Activated CD8-positive, alpha-beta T cell treated with anti-CD3 and anti-CD28 coated beads for 36 hours (primary cell): ENCODE data around the gene SLC25A41. TPM values are rescaled to one million over a fixed set of nuclear protein-coding genes. Genes with fewer than 3 reads are reported as not detected.
A peak's percentile ranks its signal among the peaks of the same experiment; 100 is the strongest.

ENCODE experiments used
- ATAC-seq: fragments of 200-7000 bp; cut with Tn5 transposase; one replicate; pipeline ENCODE4 v1.10.0; 2021; ENCODE audit warnings: mild to moderate bottlenecking, moderate library complexity
- CTCF ChIA-PET: fragments of 350-600 bp; sonication (Branson Sonifier 250); formaldehyde crosslinking; loops from one replicate; lab custom pipeline; 2021; ENCODE audit warnings: antibody characterized with exemption; lab: Charles Lee
- POLR2A ChIA-PET: fragments of 350-600 bp; sonication (Branson Sonifier 250); formaldehyde crosslinking; loops from one replicate; lab custom pipeline; 2021; ENCODE audit warnings: antibody characterized with exemption; lab: Charles Lee
- DNase-seq: peaks from one replicate; pipeline ENCODE4 v3.0.0-alpha.2; 2020
- H3K27ac Mint-ChIP-seq: one replicate; pipeline ENCODE4 v1.8.0; 2021; ENCODE audit warnings: mild to moderate bottlenecking, mixed read lengths
- H3K27me3 Mint-ChIP-seq: one replicate; pipeline ENCODE4 v1.8.0; 2021; ENCODE audit warnings: mixed read lengths
- H3K36me3 Mint-ChIP-seq: one replicate; pipeline ENCODE4 v1.8.0; 2021; ENCODE audit warnings: low read depth, mixed read lengths
- H3K4me1 Mint-ChIP-seq: one replicate; pipeline ENCODE4 v1.8.0; 2021; ENCODE audit warnings: low read depth, mixed read lengths
- H3K4me3 Mint-ChIP-seq: one replicate; pipeline ENCODE4 v1.8.0; 2021; ENCODE audit warnings: mild to moderate bottlenecking, moderate library complexity, mixed read lengths
- H3K9me3 Mint-ChIP-seq: one replicate; pipeline ENCODE4 v1.8.0; 2021; ENCODE audit warnings: mixed read lengths
- intact Hi-C: fragments of 100-400 bp; cut with micrococcal nuclease; formaldehyde crosslinking; loops from one replicate; pipeline ENCODE4 v1.10.0; 2022
- total RNA-seq, 2 experiments: library from RNA; stranded (reverse); gene quantifications; one replicate each; pipeline ENCODE4 v1.2.3, GENCODE V29; 2021
- TF ChIP-seq, protein P1 (sequence below): fragments of 200-600 bp; IDR thresholded peaks from one replicate; pipeline ENCODE4 v1.8.0; 2022; ENCODE audit warnings: antibody characterized with exemption, mild to moderate bottlenecking

SLC25A41 gene
- total RNA-seq, 2 experiments from 2014 or later = not detected

DNA sequence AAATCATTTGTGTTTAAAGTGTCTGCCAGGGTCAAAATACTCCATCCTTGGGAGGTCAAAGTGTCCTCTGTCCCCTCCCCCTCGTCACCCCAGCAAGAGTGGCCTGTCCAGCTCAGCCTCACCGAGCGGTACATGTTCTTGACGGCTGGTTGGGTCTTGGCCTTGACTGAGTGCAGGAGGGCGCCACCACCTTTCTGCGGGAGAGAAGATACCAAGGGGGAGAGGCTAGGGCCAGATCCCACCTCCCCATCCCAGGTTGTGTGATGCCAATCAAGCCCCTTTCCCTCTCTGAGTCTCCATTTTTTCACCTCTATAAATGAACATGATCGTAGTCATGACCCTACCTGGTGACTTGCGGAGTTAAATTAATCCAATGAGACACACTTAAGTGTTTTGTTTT is 36.6 kb upstream of the SLC25A41 start:
- H3K27ac Mint-ChIP-seq = no peak overlapping the region
- peaks cover 21% of the 10 kb centered on the region for H3K36me3 Mint-ChIP-seq

DNA sequence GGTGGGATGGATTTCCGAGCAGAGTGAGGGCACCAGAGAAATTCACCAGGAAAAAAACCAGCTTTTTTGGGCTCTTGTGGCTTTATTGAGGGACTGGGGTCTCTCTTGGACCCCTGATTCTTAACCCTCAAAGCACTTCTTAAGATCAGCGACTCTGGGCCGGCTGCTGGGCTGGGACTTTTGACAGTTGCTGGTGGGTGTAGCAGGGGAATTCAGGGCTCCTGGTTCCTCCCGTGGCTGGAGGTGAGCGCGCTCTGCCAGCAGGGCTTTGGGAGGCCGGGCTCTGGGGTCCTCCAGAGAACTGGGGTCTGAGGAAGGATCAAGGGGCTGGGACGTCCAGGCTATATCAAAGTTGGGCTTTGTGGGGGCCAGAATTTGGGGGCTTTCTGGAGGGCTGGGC is 33.8 kb upstream of the SLC25A41 start:
- intact Hi-C loops = no loop called here
- CTCF ChIA-PET = no interaction called here
- TF ChIP-seq, protein P1, sequence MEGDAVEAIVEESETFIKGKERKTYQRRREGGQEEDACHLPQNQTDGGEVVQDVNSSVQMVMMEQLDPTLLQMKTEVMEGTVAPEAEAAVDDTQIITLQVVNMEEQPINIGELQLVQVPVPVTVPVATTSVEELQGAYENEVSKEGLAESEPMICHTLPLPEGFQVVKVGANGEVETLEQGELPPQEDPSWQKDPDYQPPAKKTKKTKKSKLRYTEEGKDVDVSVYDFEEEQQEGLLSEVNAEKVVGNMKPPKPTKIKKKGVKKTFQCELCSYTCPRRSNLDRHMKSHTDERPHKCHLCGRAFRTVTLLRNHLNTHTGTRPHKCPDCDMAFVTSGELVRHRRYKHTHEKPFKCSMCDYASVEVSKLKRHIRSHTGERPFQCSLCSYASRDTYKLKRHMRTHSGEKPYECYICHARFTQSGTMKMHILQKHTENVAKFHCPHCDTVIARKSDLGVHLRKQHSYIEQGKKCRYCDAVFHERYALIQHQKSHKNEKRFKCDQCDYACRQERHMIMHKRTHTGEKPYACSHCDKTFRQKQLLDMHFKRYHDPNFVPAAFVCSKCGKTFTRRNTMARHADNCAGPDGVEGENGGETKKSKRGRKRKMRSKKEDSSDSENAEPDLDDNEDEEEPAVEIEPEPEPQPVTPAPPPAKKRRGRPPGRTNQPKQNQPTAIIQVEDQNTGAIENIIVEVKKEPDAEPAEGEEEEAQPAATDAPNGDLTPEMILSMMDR = no peak
- H3K36me3 Mint-ChIP-seq = peaks cover 13% of the 10 kb centered on the region
- H3K4me1 Mint-ChIP-seq = peaks cover 4% of the 10 kb centered on the region
- POLR2A ChIA-PET = interaction anchor here (1.1 kb wide), 1 partner anchor 14 kb away, joined by 4 read pairs; the partner anchor contains the start of gene DENND1C
- H3K27ac Mint-ChIP-seq = no peak overlapping the region
- ATAC-seq = no peak
- no peak overlapping the region for H3K4me3 Mint-ChIP-seq
- H3K9me3 Mint-ChIP-seq = no peaks in the 10 kb centered on the region
- H3K27me3 Mint-ChIP-seq = no peaks in the 10 kb centered on the region
- no peak for DNase-seq

More for the DNA sequence above, 36.6 kb upstream of the SLC25A41 start:
- no peak for DNase-seq
- ATAC-seq = no peak
- TF ChIP-seq, protein P1 = no peak
- no peak overlapping the region for H3K4me3 Mint-ChIP-seq
- no peaks in the 10 kb centered on the region for H3K9me3 Mint-ChIP-seq
- ChIA-PET POLR2A (no interaction called here), CTCF (interaction anchor here (1.0 kb wide), 1 partner anchor 11 kb away, joined by 3 read pairs; the partner anchor contains the start of gene DENND1C)
- H3K27me3 Mint-ChIP-seq = no peaks in the 10 kb centered on the region
- H3K4me1 Mint-ChIP-seq = peaks cover 2% of the 10 kb centered on the region
- intact Hi-C loops = no loop called here

DNA sequence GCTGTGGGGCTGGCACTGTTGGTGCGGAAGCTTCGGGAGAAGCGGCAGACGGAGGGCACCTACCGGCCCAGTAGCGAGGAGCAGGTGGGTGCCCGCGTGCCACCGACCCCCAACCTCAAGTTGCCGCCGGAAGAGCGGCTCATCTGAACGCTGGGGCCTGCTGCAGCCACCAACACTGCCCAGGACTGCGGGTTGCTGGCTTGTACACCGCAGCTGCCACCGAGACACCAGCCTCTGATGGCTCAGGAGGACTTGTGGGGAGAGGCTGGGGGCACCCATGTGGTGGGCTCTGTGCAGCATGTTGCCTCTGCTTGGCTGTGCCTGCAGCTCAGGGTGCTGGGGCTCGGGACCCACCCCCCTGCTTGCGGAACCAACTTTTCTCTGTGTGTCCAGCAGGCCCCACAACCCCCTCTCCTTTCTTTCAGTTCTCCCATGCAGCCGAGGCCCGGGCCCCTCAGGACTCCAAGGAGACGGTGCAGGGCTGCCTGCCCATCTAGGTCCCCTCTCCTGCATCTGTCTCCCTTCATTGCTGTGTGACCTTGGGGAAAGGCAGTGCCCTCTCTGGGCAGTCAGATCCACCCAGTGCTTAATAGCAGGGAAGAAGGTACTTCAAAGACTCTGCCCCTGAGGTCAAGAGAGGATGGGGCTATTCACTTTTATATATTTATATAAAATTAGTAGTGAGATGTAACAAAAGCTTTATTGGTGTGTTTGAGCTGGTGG is 33.1 kb upstream of the SLC25A41 start:
- H3K9me3 Mint-ChIP-seq = no peaks in the 10 kb centered on the region
- intact Hi-C loops = no loop called here
- peaks cover 6% of the 10 kb centered on the region for H3K4me1 Mint-ChIP-seq
- peak overlapping the region; percentile 34 for H3K27ac Mint-ChIP-seq
- no peak for ATAC-seq
- ChIA-PET CTCF (no interaction called here), POLR2A (interaction anchor here (1.1 to 2.0 kb wide), 2 partner anchors 15 kb away, joined by 4 to 9 read pairs; partner anchors contain the start of gene DENND1C)
- H3K4me3 Mint-ChIP-seq = no peak overlapping the region
- TF ChIP-seq, protein P1 = no peak
- H3K27me3 Mint-ChIP-seq = no peaks in the 10 kb centered on the region
- H3K36me3 Mint-ChIP-seq = peaks cover 13% of the 10 kb centered on the region
- DNase-seq = no peak

DNA sequence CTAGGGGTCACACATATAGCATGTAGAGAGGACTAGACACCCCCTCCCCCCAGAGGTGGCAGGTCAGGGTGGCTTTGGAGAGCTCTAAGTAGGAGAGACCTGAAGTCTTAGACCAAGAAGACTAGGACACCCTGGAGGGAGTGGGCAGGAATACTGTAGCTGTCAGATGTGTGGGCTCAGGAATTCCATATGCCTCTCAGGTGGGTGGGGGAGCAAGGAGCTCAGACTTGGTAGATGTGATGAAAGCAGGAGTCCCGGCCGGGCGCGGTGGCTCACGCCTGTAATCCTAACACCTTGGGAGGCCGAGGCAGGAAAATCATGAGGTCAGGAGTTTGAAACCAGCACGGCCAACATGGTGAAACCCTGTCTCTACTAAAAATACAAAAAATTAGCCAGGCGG is 32.1 kb upstream of the SLC25A41 start:
- Mint-ChIP-seq H3K9me3 (no peaks in the 10 kb centered on the region), H3K27me3 (no peaks in the 10 kb centered on the region), H3K27ac (no peak overlapping the region), H3K4me3 (no peak overlapping the region), H3K4me1 (peaks cover 6% of the 10 kb centered on the region), H3K36me3 (peaks cover 9% of the 10 kb centered on the region)
- CTCF ChIA-PET = interaction anchor here (1.1 kb wide), 1 partner anchor 16 kb away, joined by 3 read pairs; the partner anchor contains the start of gene DENND1C
- ATAC-seq (no peak), DNase-seq (no peak)
- TF ChIP-seq, protein P1 = no peak
- intact Hi-C loops = no loop called here
- POLR2A ChIA-PET = interaction anchor here (0.7 to 2.0 kb wide), 3 partner anchors 12 to 46 kb away, joined by 3 to 9 read pairs (median 3); partner anchors contain the start of gene DENND1C

DNA sequence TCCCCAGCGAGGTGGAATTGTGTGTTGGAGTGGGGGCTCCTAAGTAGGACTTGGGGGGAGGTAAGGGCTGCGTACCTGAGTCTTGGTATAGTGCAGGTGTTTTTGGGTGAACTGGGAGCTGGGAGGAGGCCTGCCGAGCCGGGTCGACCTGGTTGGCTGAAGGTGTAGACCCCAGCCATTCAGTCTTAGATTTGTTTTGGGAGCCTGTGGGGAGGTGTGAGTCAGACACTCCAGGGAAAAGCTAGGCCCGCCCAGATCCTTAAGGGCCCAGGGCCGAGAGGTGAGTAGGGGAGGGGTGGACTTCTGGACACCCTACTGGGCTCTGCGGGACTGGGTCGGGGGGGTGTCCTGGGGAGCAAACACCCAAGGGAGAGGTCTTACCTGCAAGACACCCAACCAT is 31.4 kb upstream of the SLC25A41 start:
- POLR2A ChIA-PET = interaction anchor here (0.7 to 2.0 kb wide), 4 partner anchors 13 to 45 kb away, joined by 3 to 9 read pairs (median 3); partner anchors contain the start of gene DENND1C
- intact Hi-C loops = no loop called here

More for the DNA sequence above, 31.4 kb upstream of the SLC25A41 start:
- CTCF ChIA-PET = interaction anchor here (1.1 kb wide), 1 partner anchor 16 kb away, joined by 3 read pairs; the partner anchor contains the start of gene DENND1C
- ATAC-seq = no peak
- H3K9me3 Mint-ChIP-seq = no peaks in the 10 kb centered on the region
- no peak for DNase-seq
- H3K4me3 Mint-ChIP-seq = no peak overlapping the region
- peaks cover 10% of the 10 kb centered on the region for H3K4me1 Mint-ChIP-seq
- H3K27me3 Mint-ChIP-seq = no peaks in the 10 kb centered on the region
- peaks cover 5% of the 10 kb centered on the region for H3K36me3 Mint-ChIP-seq
- TF ChIP-seq, protein P1 = no peak
- no peak overlapping the region for H3K27ac Mint-ChIP-seq
